Type B pancreatic cell (in vitro differentiated cells): Measurements from ENCODE around the gene LOXL4. TPM values are rescaled to one million over a fixed set of nuclear protein-coding genes. Genes with fewer than 3 reads are reported as not detected.

Experiments used
- DNase-seq: peaks from one replicate; pipeline ENCODE4 v3.0.0; 2021; ENCODE audit warnings: mixed read lengths; ENCODE audit not compliant: unreplicated experiment; ENCODE audit errors: extremely low spot score
- H3K27ac Mint-ChIP-seq: 2 replicates; pipeline ENCODE4 v1.8.0; 2021; ENCODE audit warnings: mild to moderate bottlenecking, mixed read lengths
- H3K27me3 Mint-ChIP-seq: 2 replicates; pipeline ENCODE4 v1.8.0; 2021; ENCODE audit warnings: mixed read lengths
- H3K36me3 Mint-ChIP-seq: 2 replicates; pipeline ENCODE4 v1.8.0; 2021; ENCODE audit warnings: mixed read lengths
- H3K4me1 Mint-ChIP-seq: one replicate; pipeline ENCODE4 v1.8.0; 2021; ENCODE audit warnings: mixed read lengths; ENCODE audit not compliant: unreplicated experiment
- H3K4me3 Mint-ChIP-seq: 2 replicates; pipeline ENCODE4 v1.8.0; 2021; ENCODE audit warnings: mild to moderate bottlenecking, mixed read lengths
- H3K9me3 Mint-ChIP-seq: 2 replicates; pipeline ENCODE4 v1.8.0; 2021; ENCODE audit warnings: mixed read lengths
- total RNA-seq: library from RNA; stranded (reverse); gene quantifications from 2 replicates; pipeline ENCODE4 v1.2.1, GENCODE V29; 2021; ENCODE audit warnings: low replicate concordance
- TF ChIP-seq, protein P1 (sequence below): fragments of 200-600 bp; sonication (generic); conservative IDR thresholded peaks from 2 replicates; pipeline ENCODE4 v1.5.0; 2021; ENCODE audit warnings: antibody characterized with exemption, mild to moderate bottlenecking

Gene LOXL4
- total RNA-seq, 1 donor from 2014 or later: 59.4 TPM

DNA sequence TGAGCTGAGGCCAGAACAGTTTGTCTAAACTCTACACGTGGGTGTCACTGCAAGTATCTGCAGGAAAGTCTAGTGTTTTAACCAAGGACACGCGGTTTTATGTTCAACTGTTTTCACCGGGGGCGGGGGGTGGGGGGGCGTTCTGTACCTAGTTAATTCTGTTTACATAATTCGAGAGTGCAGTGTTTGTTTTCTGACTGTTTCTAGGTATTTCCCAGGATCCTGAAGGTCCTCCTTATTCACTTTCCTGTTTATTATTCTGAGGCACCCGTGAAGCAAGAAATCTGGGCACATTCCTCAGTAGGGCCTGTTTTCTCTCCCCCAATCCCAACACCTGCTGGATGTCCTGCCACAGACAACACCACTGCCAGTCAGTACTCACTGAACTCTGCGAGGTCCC lies 7.6 kb downstream of the LOXL4 start:
- DNase-seq: no peak
- peaks cover 3% of the 10 kb centered on the region for H3K27me3 Mint-ChIP-seq
- no peaks in the 10 kb centered on the region for H3K9me3 Mint-ChIP-seq
- H3K36me3 Mint-ChIP-seq: peaks cover 6% of the 10 kb centered on the region
- H3K4me3 Mint-ChIP-seq: no peak overlapping the region
- peak overlapping the region; percentile 31 for H3K27ac Mint-ChIP-seq
- peaks cover 12% of the 10 kb centered on the region for H3K4me1 Mint-ChIP-seq
- TF ChIP-seq, protein P1, sequence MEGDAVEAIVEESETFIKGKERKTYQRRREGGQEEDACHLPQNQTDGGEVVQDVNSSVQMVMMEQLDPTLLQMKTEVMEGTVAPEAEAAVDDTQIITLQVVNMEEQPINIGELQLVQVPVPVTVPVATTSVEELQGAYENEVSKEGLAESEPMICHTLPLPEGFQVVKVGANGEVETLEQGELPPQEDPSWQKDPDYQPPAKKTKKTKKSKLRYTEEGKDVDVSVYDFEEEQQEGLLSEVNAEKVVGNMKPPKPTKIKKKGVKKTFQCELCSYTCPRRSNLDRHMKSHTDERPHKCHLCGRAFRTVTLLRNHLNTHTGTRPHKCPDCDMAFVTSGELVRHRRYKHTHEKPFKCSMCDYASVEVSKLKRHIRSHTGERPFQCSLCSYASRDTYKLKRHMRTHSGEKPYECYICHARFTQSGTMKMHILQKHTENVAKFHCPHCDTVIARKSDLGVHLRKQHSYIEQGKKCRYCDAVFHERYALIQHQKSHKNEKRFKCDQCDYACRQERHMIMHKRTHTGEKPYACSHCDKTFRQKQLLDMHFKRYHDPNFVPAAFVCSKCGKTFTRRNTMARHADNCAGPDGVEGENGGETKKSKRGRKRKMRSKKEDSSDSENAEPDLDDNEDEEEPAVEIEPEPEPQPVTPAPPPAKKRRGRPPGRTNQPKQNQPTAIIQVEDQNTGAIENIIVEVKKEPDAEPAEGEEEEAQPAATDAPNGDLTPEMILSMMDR: no peak

- H3K27ac Mint-ChIP-seq: peak overlapping the region; percentile 31
- no peak overlapping the region for H3K4me3 Mint-ChIP-seq
Observed at GRCh38 chr10:98259606-98260315, 8.2 kb downstream of the LOXL4 start.

DNA sequence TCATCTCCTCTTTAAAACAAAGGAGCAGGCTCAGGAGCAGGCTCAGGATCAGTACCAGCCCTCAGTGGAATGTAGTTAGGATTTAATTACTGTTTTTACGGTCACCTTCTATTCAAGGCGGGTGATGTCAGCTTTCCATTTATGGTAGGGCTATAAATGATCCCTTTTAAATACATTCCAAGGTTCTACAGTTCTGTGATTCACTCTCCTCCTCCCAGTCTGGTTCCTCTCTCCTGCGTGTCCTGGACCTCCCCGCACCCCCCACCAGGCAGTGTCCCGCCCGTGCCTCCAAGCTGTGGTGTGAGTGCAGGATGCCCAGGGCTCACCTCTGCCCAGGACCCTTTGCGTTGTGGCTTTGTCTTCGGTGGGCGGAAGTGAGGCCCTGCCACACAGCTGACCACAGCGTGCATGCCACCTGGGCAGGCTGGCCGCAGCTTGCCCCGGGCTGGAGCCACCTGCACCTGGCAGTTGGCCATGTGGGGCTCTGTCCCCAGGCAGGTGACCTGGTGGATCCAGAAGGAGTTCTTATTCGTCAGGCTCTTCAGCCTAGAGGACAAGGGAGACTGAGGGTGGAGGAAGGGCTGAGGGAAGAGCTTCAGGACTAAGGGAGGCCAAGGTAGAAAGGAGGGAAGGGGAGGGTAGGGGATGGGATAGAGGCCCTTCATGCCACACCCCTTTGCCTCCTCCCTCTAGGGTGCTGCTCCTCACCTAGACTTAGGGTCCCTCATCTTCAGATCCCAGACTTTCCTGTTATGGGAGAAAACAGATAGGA lies 9.1 kb downstream of the LOXL4 start:
- Mint-ChIP-seq H3K9me3 (no peaks in the 10 kb centered on the region), H3K36me3 (peaks cover 6% of the 10 kb centered on the region), H3K27ac (no peak overlapping the region), H3K4me3 (no peak overlapping the region), H3K27me3 (no peaks in the 10 kb centered on the region), H3K4me1 (peaks cover 14% of the 10 kb centered on the region)
- peak; percentile 56 for DNase-seq
- TF ChIP-seq, protein P1: no peak

More at GRCh38 chr10:98259606-98260315, 8.2 kb downstream of the LOXL4 start:
- TF ChIP-seq, protein P1: no peak
- Mint-ChIP-seq H3K36me3 (peaks cover 6% of the 10 kb centered on the region), H3K4me1 (peaks cover 12% of the 10 kb centered on the region), H3K27me3 (peaks cover 3% of the 10 kb centered on the region), H3K9me3 (no peaks in the 10 kb centered on the region)
- peak; percentile 50 for DNase-seq

DNA sequence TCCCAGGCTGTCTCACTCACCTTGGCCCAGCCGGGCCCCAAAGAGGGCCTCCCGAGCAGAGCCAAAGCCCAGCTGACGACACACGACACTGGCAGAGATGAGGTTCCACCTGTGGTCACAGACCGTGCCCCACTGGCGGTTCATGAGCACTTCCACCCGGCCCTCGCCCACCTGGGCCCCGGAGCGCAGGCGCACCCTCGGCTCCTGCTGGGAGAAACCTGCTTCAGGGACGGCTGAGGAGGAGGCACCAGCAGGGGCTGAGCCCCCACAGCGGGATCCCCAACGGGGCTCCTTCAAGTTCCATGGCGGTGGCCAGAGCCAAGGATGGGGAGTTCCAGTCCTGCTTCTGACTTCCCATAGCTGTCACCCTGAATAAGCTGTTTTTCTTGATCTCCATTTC lies 10.0 kb downstream of the LOXL4 start:
- peak; percentile 64 for DNase-seq
- Mint-ChIP-seq H3K36me3 (peaks cover 6% of the 10 kb centered on the region), H3K4me3 (no peak overlapping the region), H3K4me1 (peaks cover 14% of the 10 kb centered on the region), H3K27ac (no peak overlapping the region), H3K9me3 (no peaks in the 10 kb centered on the region), H3K27me3 (no peaks in the 10 kb centered on the region)
- TF ChIP-seq, protein P1: no peak

DNA sequence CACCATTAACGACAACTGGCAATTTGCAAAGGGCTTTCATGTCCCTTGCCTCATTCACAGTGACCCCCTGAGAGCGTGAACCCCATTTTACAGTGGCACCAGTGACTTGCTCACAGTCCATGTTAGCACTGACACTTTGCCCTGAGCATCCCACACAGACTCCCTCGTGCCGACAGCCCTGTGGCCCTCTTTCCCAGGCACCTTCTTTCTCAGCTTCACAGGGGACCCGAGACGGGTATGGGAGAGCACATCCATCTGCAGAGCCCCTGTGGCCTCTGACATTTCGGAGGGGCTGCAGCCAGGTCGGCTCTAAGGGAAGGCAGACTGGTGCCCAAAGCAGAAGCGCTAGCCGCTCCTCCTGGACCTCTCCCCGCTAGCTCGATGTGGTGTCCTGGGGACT lies 10.8 kb downstream of the LOXL4 start:
- H3K27me3 Mint-ChIP-seq: no peaks in the 10 kb centered on the region
- no peak overlapping the region for H3K4me3 Mint-ChIP-seq
- TF ChIP-seq, protein P1: no peak
- no peak overlapping the region for H3K27ac Mint-ChIP-seq
- peaks cover 14% of the 10 kb centered on the region for H3K4me1 Mint-ChIP-seq
- peaks cover 6% of the 10 kb centered on the region for H3K36me3 Mint-ChIP-seq
- no peaks in the 10 kb centered on the region for H3K9me3 Mint-ChIP-seq
- peak; percentile 59 for DNase-seq
